Measurements from ENCODE around the gene ZIM2.

DNA sequence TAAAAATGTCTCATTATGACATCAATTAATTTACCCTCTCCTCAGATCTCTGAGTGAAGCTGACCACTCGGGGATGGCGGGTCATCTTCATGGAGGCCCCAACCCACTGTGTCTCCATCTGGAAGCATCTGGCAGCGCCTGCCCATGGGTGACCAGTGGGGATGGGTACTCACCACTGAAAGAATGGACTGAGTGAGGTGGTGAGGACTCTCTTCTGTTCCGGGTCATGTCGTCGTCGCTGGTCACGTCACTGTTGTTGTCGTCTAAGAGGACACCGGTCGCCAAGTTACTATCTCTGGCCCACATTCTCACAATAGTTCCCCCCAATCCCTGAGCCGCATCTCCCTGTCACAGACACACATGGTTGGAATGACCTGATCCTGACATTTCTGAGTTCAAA is 17.1 kb downstream of the ZIM2 start:
- TF ChIP-seq EZH2phosphoT487 (IDR thresholded peaks at IDR 0.05; ENCODE audit: insufficient read depth, low read depth) = no peak
- no peak for TF ChIP-seq EZH2 (IDR thresholded peaks at IDR 0.05; ENCODE audit: insufficient read depth, poor library complexity, severe bottlenecking)

All from GM23248 (cell line).